Ovary (tissue), 9 donors: Measurements from ENCODE around the gene PIAS2. TPM values are rescaled to one million over a fixed set of nuclear protein-coding genes. Genes with fewer than 3 reads are reported as not detected.

Experiments
- DNase-seq, 5 donors: peaks; one replicate each; pipeline ENCODE4 v3.0.0-alpha.2; 2019 to 2020
- H3K27ac ChIP-seq, 2 donors: fragments of 200-600 bp; one replicate each; pipeline versions ENCODE4 v1.5.1 to v1.8.0; 2019 to 2022
- H3K27me3 ChIP-seq: fragments of 200-600 bp; one replicate; pipeline ENCODE4 v1.8.0; 2022
- H3K36me3 ChIP-seq: fragments of 200-600 bp; sonication (generic); one replicate; pipeline ENCODE4 v1.5.1; 2019
- H3K4me1 ChIP-seq: one replicate; pipeline ENCODE4 v1.8.1; 2013; ENCODE audit warnings: mild to moderate bottlenecking, moderate library complexity; ENCODE audit not compliant: insufficient read depth
- H3K4me3 ChIP-seq: fragments of 200-600 bp; sonication (generic); one replicate; pipeline ENCODE4 v1.5.1; 2017
- H3K9me3 ChIP-seq, 2 donors: fragments of 200-600 bp in 1 of 2; sonication (generic) in 1 of 2; one replicate each; pipeline versions ENCODE4 v1.5.1 to v1.8.1; 2013 to 2019; ENCODE audit warnings: mild to moderate bottlenecking in 1 of 2, moderate library complexity in 1 of 2
- EP300 ChIP-seq: sonication (generic); formaldehyde crosslinking; IDR thresholded peaks from one replicate; pipeline ENCODE4 v1.6.1; 2017; ENCODE audit warnings: antibody characterized with exemption
- POLR2A ChIP-seq: fragments of 450-650 bp; IDR thresholded peaks from one replicate; pipeline ENCODE4 v1.6.1; 2017; ENCODE audit warnings: antibody characterized with exemption, mild to moderate bottlenecking, moderate library complexity
- WGBS, 3 donors: extraction: QIAGEN DNeasy Blood & Tissue Kit in 1 of 3; methylation state at CpG; one replicate each; pipeline versions ENCODE4 v1.1.5 to v1.1.7; 2013 to 2017; 5-methylcytosine and 5-hydroxymethylcytosine counted together
- intact Hi-C, 4 donors: fragments of 100-400 bp; cut with DNase I; formaldehyde crosslinking; loops; one replicate each; pipeline versions ENCODE4 v1.11.0 to v1.15.1; 2022 to 2023
- polyA plus RNA-seq, 2 donors: library from polyadenylated mRNA; stranded (reverse); fragments of 200-250 nt in 1 of 2; fragments of 350-450 nt in 1 of 2; fragmentation: Illumina TruSeq in 1 of 2; extraction: RNeasy Lipid Tissue Mini Kit (QIAGEN cat#74804) in 1 of 2; gene quantifications; one replicate each; pipeline ENCODE4 v1.2.3, GENCODE V29; 2013 to 2014
- total RNA-seq, 7 donors: library from RNA; depleted of rRNA in 2 of 7; stranded (reverse); fragments of >200 nt in 2 of 7; fragmentation: NEBNext Ultra II Directional in 3 of 7; extraction: Animal tissue kit (Norgen Biotek cat#: 25700) in 3 of 7; gene quantifications; one replicate each; pipeline versions ENCODE4 v1.1.0 to v1.2.4, GENCODE V29; 2016 to 2023
- TF ChIP-seq, protein P1 (sequence below), 3 donors: fragments of 450-650 bp in 2 of 3; fragments of 200-600 bp in 1 of 3; IDR thresholded peaks; one replicate each; pipeline versions ENCODE4 v1.5.1 to v1.8.0; 2016 to 2022; ENCODE audit warnings: antibody characterized with exemption in 3 of 3, mild to moderate bottlenecking in 1 of 3
- donor health status: DM: no; HTN: no; CAD: no; lungs with moderate emphysema.
- donor health status: DM: no; HTN: no; CAD: no.
- donor health status: Bipolar disorder and iron deficiency.
- donor health status: DM: yes; HTN: yes; CAD: no.
- donor health status: DM: no; HTN: no; CAD: no.
- donor health status: DM: yes; HTN: yes; CAD: no.

Gene PIAS2
- total and polyA plus RNA-seq, 9 donors = 5.1 to 41.3 (median 34.4) TPM

DNA sequence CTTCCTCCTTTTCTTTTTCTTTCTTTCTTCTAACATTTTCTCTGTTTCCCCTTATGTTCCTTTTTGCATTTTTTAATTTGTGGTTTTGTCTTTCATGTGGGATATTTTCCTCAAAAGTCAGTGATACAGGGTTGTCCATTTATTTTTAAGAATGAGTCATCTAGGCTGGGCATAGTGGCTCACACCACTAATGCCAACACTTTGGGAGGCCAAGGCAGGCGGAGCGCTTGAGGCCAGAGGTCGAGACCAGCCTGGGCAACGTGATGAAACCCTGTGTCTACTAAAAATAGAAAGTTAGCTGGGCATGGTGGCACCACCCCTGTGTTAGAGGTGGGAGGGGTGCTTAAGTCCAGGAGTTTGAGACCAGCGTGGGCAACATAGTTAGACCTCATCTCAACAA, 35.9 kb upstream of the PIAS2 start:
- Histone ChIP-seq H3K9me3 (no peaks in the 10 kb centered on the region), H3K36me3 (no peaks in the 10 kb centered on the region), H3K27ac (no peak overlapping the region), H3K4me3 (no peak overlapping the region), H3K4me1 (no peaks in the 10 kb centered on the region), H3K27me3 (no peaks in the 10 kb centered on the region)
- 58 to 76% (median 64%) methylated on average over 5 of the region's 5 CpGs for WGBS, 3 donors
- DNase-seq = no peak
- intact Hi-C loops = no loop called here
- TF ChIP-seq POLR2A = no peak
- no peak for TF ChIP-seq EP300
- TF ChIP-seq, protein P1, sequence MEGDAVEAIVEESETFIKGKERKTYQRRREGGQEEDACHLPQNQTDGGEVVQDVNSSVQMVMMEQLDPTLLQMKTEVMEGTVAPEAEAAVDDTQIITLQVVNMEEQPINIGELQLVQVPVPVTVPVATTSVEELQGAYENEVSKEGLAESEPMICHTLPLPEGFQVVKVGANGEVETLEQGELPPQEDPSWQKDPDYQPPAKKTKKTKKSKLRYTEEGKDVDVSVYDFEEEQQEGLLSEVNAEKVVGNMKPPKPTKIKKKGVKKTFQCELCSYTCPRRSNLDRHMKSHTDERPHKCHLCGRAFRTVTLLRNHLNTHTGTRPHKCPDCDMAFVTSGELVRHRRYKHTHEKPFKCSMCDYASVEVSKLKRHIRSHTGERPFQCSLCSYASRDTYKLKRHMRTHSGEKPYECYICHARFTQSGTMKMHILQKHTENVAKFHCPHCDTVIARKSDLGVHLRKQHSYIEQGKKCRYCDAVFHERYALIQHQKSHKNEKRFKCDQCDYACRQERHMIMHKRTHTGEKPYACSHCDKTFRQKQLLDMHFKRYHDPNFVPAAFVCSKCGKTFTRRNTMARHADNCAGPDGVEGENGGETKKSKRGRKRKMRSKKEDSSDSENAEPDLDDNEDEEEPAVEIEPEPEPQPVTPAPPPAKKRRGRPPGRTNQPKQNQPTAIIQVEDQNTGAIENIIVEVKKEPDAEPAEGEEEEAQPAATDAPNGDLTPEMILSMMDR (IDR thresholded peaks at IDR 0.05) = no peak

DNA sequence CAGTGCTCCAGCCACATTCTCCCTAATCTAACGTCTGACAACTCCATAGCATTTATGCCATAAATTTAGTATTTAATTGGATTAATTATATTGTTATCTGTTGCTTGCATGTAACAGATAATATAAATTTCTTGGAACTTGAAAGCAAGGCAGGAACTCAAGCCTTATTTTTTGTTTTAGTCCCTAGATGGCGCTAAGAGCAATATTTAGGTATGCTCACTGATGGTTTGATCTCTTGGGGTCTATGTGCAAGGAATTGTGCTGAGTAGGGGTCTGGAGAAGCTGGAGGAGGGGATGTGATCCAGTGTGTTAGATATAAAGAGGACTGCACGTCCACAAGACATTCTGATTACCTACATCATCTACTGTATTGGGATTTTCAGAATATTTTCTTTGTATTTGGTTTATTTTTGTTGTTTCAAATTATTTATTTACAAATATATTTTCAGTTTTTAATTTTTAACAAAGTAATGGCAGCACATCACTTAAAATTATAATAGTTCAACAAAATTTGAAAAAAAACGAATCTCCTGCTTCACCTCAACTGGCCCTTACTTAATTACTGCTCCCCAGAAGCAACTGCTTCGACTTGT, 32.9 kb upstream of the PIAS2 start:
- intact Hi-C loops = no loop called here
- Histone ChIP-seq H3K9me3 (no peaks in the 10 kb centered on the region), H3K4me3 (no peak overlapping the region), H3K27ac (no peak overlapping the region), H3K27me3 (no peaks in the 10 kb centered on the region), H3K36me3 (no peaks in the 10 kb centered on the region), H3K4me1 (peaks cover 3% of the 10 kb centered on the region)
- TF ChIP-seq POLR2A = no peak
- TF ChIP-seq EP300 = no peak
- TF ChIP-seq, protein P1 (IDR thresholded peaks at IDR 0.05) = no peak
- WGBS, 3 donors = 69 to 75% (median 70%) methylated on average over 5 of the region's 5 CpGs
- DNase-seq = no peak

DNA sequence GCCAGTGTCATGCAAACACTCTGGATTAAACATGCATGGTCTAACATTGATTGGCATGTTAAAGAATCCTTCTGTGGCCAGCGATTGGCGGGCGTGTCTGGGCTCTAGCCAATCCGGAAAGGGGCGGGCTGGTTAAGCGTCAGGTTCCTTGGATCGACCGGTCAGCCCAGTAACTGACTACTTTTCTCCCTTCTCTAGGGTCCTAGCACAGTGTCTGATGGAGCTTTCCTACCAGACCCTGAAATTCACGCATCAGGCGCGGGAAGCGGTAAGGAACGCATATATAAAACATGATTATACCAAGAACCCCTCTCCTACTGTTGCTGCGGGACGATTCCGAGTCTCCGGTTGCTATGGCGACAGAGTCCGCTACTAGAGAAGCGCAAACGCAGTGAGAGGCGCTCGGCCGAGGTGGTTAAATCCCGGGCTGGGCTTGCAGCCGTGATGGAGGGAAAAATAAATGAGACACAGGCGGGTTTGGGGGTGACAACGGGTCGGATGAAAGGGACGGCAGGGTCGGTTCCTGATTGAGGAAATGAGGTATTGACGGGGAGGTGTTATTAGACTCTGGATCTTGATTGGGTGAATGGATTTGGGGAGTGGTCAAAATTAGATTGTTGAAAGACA, 29.5 kb upstream of the PIAS2 start:
- Histone ChIP-seq H3K36me3 (no peaks in the 10 kb centered on the region), H3K27ac (no peak overlapping the region), H3K4me1 (peaks cover 3% of the 10 kb centered on the region), H3K9me3 (no peaks in the 10 kb centered on the region), H3K4me3 (peak overlapping the region; percentile 28), H3K27me3 (no peaks in the 10 kb centered on the region)
- peak; percentile 27 to 77 (median 52) for DNase-seq
- TF ChIP-seq, protein P1 (IDR thresholded peaks at IDR 0.05) = no peak
- TF ChIP-seq EP300 (no peak), POLR2A (no peak)
- WGBS, 3 donors = 1% methylated on average over 32 of the region's 32 CpGs
- intact Hi-C loops = no loop called here

DNA sequence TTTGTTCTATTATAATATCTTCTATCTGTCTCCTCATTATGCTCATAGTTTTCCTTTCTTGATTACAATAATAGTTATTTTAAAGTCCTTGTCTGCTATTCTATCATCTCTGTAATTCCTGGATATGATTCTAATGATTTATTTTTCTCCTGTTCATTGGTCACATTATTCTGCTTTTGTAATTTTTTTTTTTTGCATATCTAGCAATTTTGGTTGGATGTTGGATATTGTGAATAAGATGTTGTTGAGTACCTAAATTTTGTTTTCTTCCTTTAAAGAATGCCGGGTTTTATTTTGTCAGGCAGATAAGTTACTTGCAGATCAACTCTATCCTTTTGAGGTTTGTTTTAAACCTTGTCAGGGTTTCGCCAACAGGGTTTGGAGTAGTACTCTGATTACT, 25.3 kb upstream of the PIAS2 start:
- no peaks in the 10 kb centered on the region for H3K36me3 ChIP-seq
- no peak overlapping the region for H3K4me3 ChIP-seq
- intact Hi-C loops = no loop called here
- H3K9me3 ChIP-seq = no peaks in the 10 kb centered on the region
- no peak for DNase-seq
- H3K4me1 ChIP-seq = peaks cover 3% of the 10 kb centered on the region
- H3K27ac ChIP-seq = no peak overlapping the region
- H3K27me3 ChIP-seq = no peaks in the 10 kb centered on the region
- 87 to 93% (median 93%) methylated on average over 2 of the region's 2 CpGs for WGBS, 3 donors
- TF ChIP-seq POLR2A (no peak), EP300 (no peak)
- TF ChIP-seq, protein P1 (IDR thresholded peaks at IDR 0.05) = no peak
